Ovary (tissue), 9 donors: ENCODE data around the gene CALB2. TPM values are rescaled to one million over a fixed set of nuclear protein-coding genes. Genes with fewer than 3 reads are reported as not detected.

Experiments
- DNase-seq, 5 donors: peaks; one replicate each; pipeline ENCODE4 v3.0.0-alpha.2; 2019 to 2020
- H3K27ac ChIP-seq, 2 donors: fragments of 200-600 bp; one replicate each; pipeline versions ENCODE4 v1.5.1 to v1.8.0; 2019 to 2022
- H3K27me3 ChIP-seq: fragments of 200-600 bp; one replicate; pipeline ENCODE4 v1.8.0; 2022
- H3K36me3 ChIP-seq: fragments of 200-600 bp; sonication (generic); one replicate; pipeline ENCODE4 v1.5.1; 2019
- H3K4me1 ChIP-seq: one replicate; pipeline ENCODE4 v1.8.1; 2013; ENCODE audit warnings: mild to moderate bottlenecking, moderate library complexity; ENCODE audit not compliant: insufficient read depth
- H3K4me3 ChIP-seq: fragments of 200-600 bp; sonication (generic); one replicate; pipeline ENCODE4 v1.5.1; 2017
- H3K9me3 ChIP-seq, 2 donors: fragments of 200-600 bp in 1 of 2; sonication (generic) in 1 of 2; one replicate each; pipeline versions ENCODE4 v1.5.1 to v1.8.1; 2013 to 2019; ENCODE audit warnings: mild to moderate bottlenecking in 1 of 2, moderate library complexity in 1 of 2
- EP300 ChIP-seq: sonication (generic); formaldehyde crosslinking; IDR thresholded peaks from one replicate; pipeline ENCODE4 v1.6.1; 2017; ENCODE audit warnings: antibody characterized with exemption
- POLR2A ChIP-seq: fragments of 450-650 bp; IDR thresholded peaks from one replicate; pipeline ENCODE4 v1.6.1; 2017; ENCODE audit warnings: antibody characterized with exemption, mild to moderate bottlenecking, moderate library complexity
- whole genome bisulfite sequencing, 3 donors: extraction: QIAGEN DNeasy Blood & Tissue Kit in 1 of 3; methylation state at CpG; one replicate each; pipeline versions ENCODE4 v1.1.5 to v1.1.7; 2013 to 2017; 5-methylcytosine and 5-hydroxymethylcytosine counted together
- intact Hi-C, 4 donors: fragments of 100-400 bp; cut with DNase I; formaldehyde crosslinking; loops; one replicate each; pipeline versions ENCODE4 v1.11.0 to v1.15.1; 2022 to 2023
- polyA plus RNA-seq, 2 donors: library from polyadenylated mRNA; stranded (reverse); fragments of 200-250 nt in 1 of 2; fragments of 350-450 nt in 1 of 2; fragmentation: Illumina TruSeq in 1 of 2; extraction: RNeasy Lipid Tissue Mini Kit (QIAGEN cat#74804) in 1 of 2; gene quantifications; one replicate each; pipeline ENCODE4 v1.2.3, GENCODE V29; 2013 to 2014
- total RNA-seq, 7 donors: library from RNA; depleted of rRNA in 2 of 7; stranded (reverse); fragments of >200 nt in 2 of 7; fragmentation: NEBNext Ultra II Directional in 3 of 7; extraction: Animal tissue kit (Norgen Biotek cat#: 25700) in 3 of 7; gene quantifications; one replicate each; pipeline versions ENCODE4 v1.1.0 to v1.2.4, GENCODE V29; 2016 to 2023
- TF ChIP-seq, protein P1 (sequence below), 3 donors: fragments of 450-650 bp in 2 of 3; fragments of 200-600 bp in 1 of 3; IDR thresholded peaks; one replicate each; pipeline versions ENCODE4 v1.5.1 to v1.8.0; 2016 to 2022; ENCODE audit warnings: antibody characterized with exemption in 3 of 3, mild to moderate bottlenecking in 1 of 3
- donor health status: DM: no; HTN: no; CAD: no; lungs with moderate emphysema.
- donor health status: DM: no; HTN: no; CAD: no.
- donor health status: Bipolar disorder and iron deficiency.
- donor health status: DM: yes; HTN: yes; CAD: no.
- donor health status: DM: no; HTN: no; CAD: no.
- donor health status: DM: yes; HTN: yes; CAD: no.

The CALB2 gene
- total and polyA plus RNA-seq, 9 donors, result 1.7 to 176 (median 5.2) TPM

DNA sequence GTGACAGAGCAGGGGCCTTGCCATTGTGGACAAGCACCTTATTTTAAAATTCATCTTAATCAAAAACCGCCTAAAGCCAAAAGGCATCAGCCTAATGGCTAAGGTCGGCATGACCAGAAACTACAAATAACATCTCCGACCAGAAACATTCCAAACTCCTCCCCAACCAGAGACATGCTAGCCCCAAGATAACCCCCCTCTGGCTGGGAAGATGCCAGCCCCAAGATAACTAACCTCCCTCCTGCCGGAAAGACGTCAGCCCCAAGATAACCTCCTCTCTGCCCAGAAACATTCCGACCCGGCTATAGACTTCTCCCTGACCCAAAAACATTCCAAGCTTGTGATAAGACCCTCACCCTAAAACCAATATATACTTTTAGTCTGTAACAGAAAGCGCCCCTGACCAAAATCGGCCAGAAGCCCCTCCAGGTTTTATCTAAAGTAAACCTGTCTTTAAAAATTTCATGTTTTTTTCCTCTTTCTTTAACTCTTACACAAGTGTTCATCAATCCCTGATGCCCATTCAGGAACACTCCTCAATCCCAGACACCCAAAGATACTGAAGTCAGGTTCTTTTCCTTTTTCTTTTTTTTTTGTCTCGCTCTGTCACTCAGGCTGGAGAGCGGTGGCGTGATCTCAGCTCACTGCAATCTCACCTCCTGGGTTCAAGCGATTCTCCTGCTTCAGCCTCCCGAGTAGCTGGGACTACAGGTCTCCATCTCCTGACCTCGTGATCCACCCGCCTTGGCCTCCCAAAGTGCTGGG, 50.7 kb downstream of the CALB2 start:
- Histone ChIP-seq H3K4me3 (no peak overlapping the region), H3K4me1 (peaks cover 3% of the 10 kb centered on the region), H3K27ac (no peak overlapping the region), H3K27me3 (no peaks in the 10 kb centered on the region), H3K36me3 (no peaks in the 10 kb centered on the region), H3K9me3 (no peaks in the 10 kb centered on the region)
- TF ChIP-seq EP300 (no peak), POLR2A (no peak)
- TF ChIP-seq, protein P1, sequence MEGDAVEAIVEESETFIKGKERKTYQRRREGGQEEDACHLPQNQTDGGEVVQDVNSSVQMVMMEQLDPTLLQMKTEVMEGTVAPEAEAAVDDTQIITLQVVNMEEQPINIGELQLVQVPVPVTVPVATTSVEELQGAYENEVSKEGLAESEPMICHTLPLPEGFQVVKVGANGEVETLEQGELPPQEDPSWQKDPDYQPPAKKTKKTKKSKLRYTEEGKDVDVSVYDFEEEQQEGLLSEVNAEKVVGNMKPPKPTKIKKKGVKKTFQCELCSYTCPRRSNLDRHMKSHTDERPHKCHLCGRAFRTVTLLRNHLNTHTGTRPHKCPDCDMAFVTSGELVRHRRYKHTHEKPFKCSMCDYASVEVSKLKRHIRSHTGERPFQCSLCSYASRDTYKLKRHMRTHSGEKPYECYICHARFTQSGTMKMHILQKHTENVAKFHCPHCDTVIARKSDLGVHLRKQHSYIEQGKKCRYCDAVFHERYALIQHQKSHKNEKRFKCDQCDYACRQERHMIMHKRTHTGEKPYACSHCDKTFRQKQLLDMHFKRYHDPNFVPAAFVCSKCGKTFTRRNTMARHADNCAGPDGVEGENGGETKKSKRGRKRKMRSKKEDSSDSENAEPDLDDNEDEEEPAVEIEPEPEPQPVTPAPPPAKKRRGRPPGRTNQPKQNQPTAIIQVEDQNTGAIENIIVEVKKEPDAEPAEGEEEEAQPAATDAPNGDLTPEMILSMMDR (IDR thresholded peaks at IDR 0.05), result no peak
- intact Hi-C loops, result no loop called here
- 28 to 32% (median 29%) methylated on average over 16 of the region's 16 CpGs for WGBS, 3 donors
- peak in 1 of 5 donors; percentile 64 for DNase-seq

DNA sequence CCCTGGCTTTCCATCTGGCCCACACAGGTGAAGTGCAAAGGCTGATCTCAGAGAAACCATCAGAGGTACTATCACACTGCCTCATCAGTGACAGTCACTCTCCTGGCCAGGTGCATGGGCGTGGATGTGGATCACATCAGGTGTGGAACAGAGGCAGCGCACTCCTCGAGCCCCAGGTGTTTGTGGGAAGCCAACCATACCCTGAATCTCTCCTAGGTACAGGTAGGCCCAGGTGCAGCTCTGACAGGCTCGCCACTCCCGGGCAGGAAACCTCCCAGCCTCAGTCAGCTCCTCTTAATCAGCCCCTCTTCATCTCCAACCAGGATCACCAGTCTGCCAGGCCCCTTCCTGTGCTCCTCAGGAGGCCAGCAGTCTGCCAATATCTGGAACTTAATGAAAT, 51.6 kb downstream of the CALB2 start:
- intact Hi-C loops, result loop anchor here in 3 of 4 donors (5.0 to 10.0 kb wide), 2 partner anchors 92 to 205 kb away; no protein-coding TSS in a partner anchor
- TF ChIP-seq POLR2A (no peak), EP300 (no peak)
- TF ChIP-seq, protein P1 (IDR thresholded peaks at IDR 0.05), result no peak
- Histone ChIP-seq H3K27me3 (no peaks in the 10 kb centered on the region), H3K27ac (no peak overlapping the region), H3K9me3 (no peaks in the 10 kb centered on the region), H3K4me3 (no peak overlapping the region), H3K36me3 (no peaks in the 10 kb centered on the region), H3K4me1 (peaks cover 3% of the 10 kb centered on the region)
- no peak for DNase-seq
- 91 to 95% (median 91%) methylated on average over 5 of the region's 5 CpGs for WGBS, 3 donors

DNA sequence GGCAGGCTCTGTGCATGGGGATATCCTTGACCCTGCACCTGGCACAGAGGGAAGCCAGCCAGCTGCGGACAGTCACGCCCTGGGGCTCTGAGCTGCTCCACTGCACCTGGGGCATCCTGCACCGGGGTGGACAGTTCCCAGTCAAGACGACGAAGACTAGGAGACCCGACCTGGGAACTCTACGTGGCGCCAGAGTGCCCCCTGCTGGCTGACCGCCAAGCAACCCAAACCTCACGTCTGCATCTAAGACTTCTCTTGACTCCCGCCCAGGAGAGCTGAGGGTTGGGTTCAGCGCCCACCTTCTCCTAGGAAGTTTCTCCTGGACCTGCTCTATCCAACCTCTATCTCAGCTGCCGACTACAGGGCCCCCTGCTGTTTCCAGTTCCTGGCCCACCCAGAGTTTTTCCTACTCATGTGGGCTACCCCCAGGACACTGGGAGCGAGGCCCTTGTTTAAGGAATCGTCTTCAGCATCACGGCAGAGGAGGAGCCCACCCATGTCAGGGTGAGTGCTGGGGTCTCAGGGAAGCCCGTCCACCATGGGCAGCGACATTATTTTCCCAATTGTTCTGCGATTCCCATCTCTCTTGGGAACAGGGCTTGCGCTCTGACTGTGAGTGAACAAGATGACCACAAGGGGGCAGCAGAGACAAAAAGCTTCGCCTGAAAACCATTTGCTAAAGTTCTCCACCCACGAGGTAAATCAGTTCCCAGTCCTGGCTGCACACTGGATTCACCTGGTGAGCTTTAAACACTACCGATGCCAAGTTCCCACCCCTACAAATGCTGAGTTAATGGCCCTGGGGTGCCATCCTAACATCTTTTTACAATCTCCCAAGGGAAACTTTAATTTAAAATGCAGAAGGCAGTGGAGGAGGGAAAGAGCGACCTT, 54.0 kb downstream of the CALB2 start:
- TF ChIP-seq, protein P1 (IDR thresholded peaks at IDR 0.05), result peak; percentile 63 to 85 (median 65)
- TF ChIP-seq EP300 (no peak), POLR2A (no peak)
- no peak overlapping the region for H3K27ac ChIP-seq
- no peaks in the 10 kb centered on the region for H3K9me3 ChIP-seq
- peaks cover 3% of the 10 kb centered on the region for H3K4me1 ChIP-seq
- H3K27me3 ChIP-seq, result no peaks in the 10 kb centered on the region
- WGBS, 3 donors, result 7 to 8% (median 8%) methylated on average over 24 of the region's 24 CpGs
- intact Hi-C loops, result loop anchor here (2.0 to 10.0 kb wide), 3 partner anchors 90 to 202 kb away; no protein-coding TSS in a partner anchor
- no peak overlapping the region for H3K4me3 ChIP-seq
- DNase-seq, result peak; percentile 45 to 71 (median 62)
- no peaks in the 10 kb centered on the region for H3K36me3 ChIP-seq

DNA sequence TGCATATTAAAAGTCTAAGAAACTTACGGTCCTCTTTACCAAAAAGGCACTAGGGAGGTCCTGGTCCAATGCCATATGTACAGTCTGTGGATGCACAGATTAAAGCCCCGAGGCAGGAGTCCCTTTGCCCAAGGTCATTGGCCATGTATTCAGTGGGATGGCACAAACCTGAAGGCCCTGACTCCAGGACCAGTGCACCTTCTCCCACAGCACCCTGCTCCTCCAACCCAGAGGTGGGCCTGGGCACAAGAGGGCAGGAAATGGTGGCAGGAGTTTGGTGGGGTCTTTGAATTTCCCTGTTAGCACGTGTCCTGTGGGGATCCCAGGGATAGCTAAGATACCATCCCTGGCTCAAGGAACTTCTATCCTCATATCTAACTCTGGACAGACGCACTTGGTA, 54.8 kb downstream of the CALB2 start:
- WGBS, 3 donors, result 56 to 64% (median 59%) methylated on average over 4 of the region's 4 CpGs
- Histone ChIP-seq H3K27ac (no peak overlapping the region), H3K4me3 (no peak overlapping the region), H3K4me1 (peaks cover 3% of the 10 kb centered on the region), H3K27me3 (no peaks in the 10 kb centered on the region), H3K36me3 (no peaks in the 10 kb centered on the region), H3K9me3 (no peaks in the 10 kb centered on the region)
- no peak for DNase-seq
- intact Hi-C loops, result loop anchor here (2.0 to 10.0 kb wide), 3 partner anchors 89 to 201 kb away; no protein-coding TSS in a partner anchor
- TF ChIP-seq POLR2A (no peak), EP300 (no peak)
- TF ChIP-seq, protein P1 (IDR thresholded peaks at IDR 0.05), result no peak
